ENCODE results near the gene EPB41.
A peak's percentile ranks its signal among the peaks of the same experiment; 100 is the strongest.
"Not testable (repeated sequence)": the region's sequence is repeated elsewhere in the genome, so short reads cannot be mapped to it uniquely, and the experiment has no call there.

Gene EPB41

GRCh38 chr1:28914228-28915030 lies at the start of gene EPB41:
EPB41 (plus strand) TSS chr1:28914569; CDS start chr1:28987438, 72,869 bp downstream.
- peak; percentile 100 for DNase-seq

DNA sequence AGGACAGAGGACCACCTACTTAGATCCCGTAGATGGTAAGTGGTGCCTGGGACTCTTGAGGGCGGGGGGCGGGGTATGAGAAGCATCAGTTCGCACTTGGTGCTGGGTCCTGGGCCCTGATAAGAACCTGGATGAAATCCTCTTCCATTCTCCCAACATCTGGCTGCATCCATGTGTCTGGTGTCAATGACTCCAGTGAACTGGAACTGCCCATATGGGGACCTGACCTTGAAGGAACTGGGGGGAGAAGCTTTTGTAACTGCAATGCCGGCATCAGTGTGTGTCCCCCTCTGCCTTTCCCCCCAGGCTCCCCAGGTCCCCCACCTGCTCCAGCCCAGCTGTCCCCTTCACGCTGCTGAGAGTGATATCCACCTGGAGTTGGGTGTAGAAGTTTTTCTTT lies 49.7 kb upstream of the EPB41 start:
- DNase-seq, result peak; percentile 86

- DNase-seq, result no peak
Measured at GRCh38 chr1:28865997-28866650, 48.2 kb upstream of the EPB41 start.

GRCh38 chr1:28867850-28868249 lies 46.5 kb upstream of the EPB41 start:
- no peak for DNase-seq

GRCh38 chr1:28869952-28870351 lies 44.4 kb upstream of the EPB41 start:
- DNase-seq, result no peak

DNA sequence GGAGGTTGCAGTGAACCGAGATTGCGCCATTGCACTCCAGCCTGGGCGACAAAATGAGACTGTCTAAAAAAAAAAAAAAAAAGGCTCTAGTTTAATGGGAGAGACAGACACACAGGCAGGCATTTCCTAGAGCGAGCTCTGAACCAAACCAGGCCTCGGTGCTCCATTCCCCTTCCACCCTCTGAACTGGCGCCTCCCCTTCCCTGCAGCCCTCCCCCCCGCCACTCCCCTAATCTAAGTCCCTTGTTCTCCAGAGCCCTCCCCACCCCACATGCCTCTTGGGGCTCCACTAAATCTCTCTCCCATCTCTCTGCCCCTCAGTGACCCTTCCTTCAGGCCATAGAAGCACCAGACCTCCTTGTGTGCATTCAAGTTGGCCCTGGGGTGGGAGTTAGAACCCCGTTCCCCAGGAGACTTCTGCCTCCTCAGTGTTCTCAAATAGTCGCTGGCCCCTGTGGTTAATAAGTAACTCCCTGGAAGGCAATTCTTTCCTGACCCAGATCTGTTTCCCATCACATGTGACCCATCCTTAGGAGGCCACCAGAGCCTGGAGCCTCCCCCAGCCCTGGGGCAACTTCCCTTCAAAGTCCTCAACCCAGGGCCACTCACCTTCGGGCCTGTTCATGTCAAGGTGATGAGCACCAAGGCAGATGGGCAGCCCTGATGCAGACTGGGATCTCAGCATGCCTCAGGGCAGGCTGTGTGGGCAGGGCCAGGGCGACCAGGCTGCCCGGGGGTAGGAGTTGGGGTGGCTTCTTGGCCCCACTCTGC lies 42.6 kb upstream of the EPB41 start:
- DNase-seq, result no peak

GRCh38 chr1:28875134-28875533 lies 39.2 kb upstream of the EPB41 start:
- DNase-seq, result not testable (repeated sequence)

GRCh38 chr1:28877132-28877781 lies 37.1 kb upstream of the EPB41 start:
- DNase-seq, result peak; percentile 90

DNA sequence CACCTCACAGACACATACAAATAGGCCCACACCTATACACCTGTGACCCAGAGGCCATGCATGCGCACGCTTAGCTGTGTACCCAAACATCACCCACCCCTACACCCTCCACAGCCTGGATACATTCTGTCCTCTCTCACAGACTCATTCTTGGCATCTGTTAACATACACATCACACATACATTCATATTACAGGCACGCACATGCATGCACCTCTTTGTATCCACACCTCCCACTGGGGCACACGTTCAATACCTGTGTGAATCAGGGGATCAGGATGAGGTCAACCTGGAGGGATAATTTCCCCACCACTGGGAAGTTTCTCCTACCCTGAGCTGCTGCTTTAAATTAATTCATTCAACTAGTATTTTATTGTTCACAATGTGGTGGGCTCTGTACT lies 35.6 kb upstream of the EPB41 start:
- no peak for DNase-seq

DNA sequence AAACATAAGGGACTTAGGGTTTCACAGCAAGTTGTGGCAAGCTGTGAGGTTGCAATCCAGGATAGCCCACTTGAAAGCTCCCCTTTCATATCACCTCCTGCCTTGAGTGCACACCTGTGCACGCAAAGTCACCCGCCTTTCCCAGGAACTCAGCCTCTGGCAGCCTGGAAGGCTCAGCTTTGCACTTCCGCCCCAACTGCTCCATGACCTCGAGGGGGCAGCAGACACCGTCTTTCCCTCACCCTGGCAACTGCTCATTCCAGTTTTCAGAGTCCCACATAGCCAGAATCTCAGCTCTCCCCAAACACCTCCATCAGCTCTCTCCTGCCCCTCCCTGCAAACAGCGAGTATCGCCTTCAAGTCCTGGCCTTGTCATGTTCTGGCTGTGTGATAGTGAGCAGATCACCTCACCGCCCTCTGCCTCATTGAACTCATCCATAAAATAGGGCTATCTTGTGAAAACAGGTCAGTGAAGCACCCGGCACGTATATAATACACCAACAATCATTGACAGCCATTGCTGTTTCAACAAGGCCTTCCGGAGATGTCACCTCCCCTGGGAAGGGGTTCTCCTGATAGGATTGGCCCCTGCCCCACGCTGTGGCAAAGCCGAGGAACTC lies 32.2 kb upstream of the EPB41 start:
- DNase-seq, result peak; percentile 96

- DNase-seq, result no peak
Measured at GRCh38 chr1:28883242-28883616, 31.1 kb upstream of the EPB41 start.

DNA sequence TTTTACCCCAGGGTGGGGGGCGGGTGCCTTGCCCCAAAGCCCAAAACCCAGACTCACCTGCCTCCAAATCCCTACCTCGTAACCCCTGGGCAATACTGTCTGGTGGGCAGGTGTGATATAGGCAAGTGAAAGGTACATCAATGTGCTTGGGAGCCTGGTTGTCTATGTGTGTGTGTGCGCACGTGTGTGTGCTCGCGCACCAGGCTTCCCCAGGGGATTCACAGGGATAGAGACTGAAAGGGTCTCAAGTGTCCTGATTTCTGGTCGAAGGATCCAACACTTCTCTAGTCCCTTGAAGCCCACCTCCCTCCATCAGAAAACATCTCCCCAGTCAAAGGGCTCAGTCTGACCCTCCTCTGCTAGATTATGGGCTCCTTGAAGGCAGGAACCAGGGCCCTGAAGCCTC lies 28.9 kb upstream of the EPB41 start:
- DNase-seq, result peak; percentile 38

DNA sequence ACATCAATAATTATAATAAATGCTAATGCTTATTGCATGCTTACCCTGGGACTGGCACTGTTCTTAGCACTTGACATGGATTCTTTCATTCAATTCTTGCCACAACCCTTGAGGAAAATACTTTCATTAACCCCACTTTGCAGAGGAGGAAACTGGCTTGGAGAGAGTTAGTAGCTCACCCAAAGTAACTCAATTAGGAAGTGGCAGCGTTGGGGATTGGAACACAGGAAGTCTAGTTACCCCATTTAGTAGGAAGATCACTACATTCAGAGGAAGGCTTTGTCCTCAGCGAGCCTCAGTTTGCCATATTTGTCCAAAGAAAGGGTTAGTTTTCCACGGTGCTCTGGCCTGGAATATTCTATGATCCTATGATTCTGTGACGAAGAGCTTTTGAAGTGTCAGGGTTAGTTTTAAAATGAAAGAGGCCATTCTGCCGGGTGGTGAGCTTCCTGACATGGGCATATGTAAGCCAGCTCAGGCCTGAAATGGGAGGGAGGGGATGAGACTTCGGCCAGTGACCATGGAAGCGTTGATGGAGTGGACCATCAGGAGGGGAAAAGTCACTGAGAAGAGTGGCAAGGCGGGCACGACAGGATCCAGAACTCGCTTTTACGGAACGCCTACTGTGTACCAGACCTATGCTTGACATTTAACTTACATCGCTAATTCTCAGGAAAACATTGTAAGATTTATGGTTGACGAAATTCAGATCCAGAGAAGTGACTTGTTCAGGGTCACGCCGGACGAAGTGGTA lies 28.2 kb upstream of the EPB41 start:
- DNase-seq, result no peak

- peak; percentile 91 for DNase-seq
Measured at GRCh38 chr1:28886731-28887418, 27.5 kb upstream of the EPB41 start.

DNA sequence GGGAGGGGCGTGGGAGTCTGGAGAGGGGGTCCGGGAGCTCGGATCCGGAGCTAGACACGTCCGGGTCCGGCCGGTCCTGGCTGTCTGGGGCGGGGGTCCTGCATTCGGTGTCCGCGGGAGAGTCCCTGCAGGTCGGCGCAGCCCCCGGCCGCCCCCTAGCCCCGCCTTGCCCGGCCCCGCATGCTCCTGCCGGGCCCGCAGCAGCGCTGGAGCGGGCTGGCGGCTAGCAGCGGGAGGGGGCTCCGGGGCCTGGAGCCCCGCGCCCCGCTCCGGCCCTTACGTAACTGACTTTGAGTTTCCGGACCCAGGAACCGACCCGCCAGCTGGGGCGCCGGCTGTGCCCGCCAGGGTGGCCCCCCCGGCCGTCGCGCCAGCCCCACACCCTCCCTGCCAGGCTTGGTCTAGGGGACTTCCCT lies 26.9 kb upstream of the EPB41 start:
- DNase-seq, result peak; percentile 58

DNA sequence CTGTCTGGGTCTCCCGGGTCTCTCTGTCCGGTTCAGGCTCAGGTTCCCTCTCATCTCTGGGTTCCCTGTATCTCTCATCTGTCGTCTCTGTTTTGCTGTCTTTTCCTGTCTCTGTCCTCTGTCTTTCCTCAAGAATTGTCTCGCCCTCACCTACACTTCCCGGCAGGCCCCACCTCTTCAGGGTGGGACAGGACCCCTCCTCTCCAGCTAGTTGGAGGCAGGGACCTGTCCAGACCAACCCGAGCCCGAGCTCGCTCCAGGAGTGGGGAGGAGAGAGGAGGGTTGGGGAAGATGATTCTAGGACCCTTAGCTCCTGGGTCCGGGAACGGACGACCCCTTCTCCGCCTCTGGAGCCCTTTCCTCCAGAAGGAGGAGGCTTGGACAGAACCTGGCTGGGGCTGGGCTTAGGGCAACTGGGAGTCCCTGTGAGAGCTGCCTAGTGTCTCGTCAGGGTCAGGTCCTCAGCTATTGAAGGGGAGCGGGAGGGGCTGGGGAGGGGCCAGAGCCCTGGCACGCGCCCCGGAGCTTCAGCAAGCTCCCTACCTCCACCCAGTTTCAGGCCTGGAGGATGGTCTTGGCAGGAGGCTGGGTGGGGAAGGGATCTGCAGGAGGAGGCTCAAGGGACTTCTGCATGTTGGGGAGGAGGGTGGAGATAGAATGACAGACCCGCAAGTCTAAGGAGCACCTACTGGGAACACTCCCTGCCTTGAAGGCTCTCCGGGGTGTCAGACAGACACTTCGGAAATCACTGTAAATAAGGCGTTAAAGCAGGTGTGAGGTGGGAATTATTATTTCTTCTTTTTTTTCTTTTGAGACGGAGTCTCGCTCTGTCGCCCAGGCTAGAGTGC lies 26.3 kb upstream of the EPB41 start:
- peak; percentile 58 for DNase-seq

GRCh38 chr1:28888915-28889314 lies 25.5 kb upstream of the EPB41 start:
- DNase-seq, result no peak

DNA sequence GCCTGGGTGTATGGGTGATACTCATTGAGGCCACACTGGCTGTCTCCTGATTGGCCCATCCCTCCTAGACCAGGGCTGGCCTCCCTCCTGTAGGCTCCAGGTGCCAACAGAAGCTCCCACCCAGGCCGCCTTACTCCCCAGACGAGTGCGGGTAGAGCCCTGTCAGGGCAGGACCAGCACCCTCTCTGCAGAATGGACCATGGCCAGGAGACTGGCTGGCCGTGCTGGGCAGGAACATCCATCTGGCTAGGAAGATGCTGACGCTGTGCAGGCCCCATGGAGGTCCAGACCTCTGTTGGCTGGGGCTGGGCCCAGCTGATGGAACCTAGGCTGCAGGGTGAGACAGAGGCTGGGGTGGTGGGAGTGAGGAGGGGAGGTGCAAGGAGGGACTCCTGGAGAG lies 25.0 kb upstream of the EPB41 start:
- no peak for DNase-seq

DNA sequence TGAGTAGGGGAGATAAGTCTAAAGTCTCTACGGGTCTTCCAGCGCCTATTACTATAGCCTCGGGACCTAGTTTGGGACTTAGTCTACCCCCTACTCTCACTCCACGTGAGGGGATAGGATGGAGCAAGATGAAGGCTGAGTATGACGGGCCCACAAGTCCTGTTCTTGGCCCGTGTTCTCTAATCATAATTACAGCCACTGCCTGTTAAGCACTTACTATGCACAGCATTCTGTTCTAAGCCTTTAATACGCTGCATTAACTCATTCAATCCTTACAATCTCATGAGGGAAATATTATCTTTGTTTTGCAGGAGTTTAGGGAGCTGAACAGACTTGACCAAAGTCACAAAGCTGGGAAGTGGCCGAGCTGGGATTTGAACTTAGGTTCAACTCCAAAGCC lies 23.9 kb upstream of the EPB41 start:
- peak; percentile 76 for DNase-seq

GRCh38 chr1:28890836-28891235 lies 23.5 kb upstream of the EPB41 start:
- DNase-seq, result no peak
